Measurements from ENCODE around the gene CLIP2.

The CLIP2 gene

DNA sequence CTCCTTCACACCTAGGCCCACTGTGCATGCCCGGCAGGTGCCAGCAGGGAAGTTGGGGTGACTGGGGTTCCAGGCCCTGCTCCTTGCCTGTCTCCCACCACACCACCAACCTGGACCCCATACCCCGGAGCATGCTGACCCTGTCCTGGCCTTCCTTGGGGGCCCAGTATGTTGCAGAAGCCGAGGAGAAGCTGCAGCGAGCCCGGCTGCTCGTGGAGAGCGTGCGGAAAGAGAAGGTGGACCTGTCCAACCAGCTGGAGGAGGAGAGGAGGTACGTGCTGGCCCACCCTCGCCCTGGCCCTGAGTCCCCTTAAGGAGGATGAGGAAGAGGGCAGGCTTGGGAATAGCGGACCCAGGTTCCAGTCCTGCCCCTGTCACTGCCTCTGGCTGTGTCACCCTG is 70.8 kb downstream of the CLIP2 start:
- no peak for TF ChIP-seq CTCF (IDR thresholded peaks at IDR 0.05; ENCODE audit: control insufficient read depth, insufficient read depth, low read depth, low read length, missing control alignments)
- H3K4me3 ChIP-seq (ENCODE audit: control insufficient read depth, low read depth, low read length), result no peak overlapping the region

DNA sequence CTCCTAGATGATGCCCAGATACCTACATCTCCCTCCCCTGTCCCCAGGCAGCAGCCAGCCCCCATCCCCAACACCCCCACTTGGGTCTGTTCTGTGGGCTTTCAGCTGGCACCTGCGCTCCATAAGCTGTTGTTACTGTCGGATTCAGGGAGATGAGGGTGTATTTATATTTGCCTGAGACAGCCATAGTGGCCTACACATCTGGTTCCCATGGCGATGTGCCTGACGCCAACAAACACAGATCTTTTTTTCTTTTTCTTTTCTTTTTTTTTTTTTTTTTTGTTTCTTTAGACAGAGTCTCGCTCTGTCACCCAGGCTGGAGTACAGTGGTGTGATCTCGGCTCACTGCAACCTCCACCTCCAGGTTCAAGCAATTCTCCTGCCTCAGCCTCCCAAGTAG is 73.1 kb downstream of the CLIP2 start:
- DNase-seq (ENCODE audit: low read depth), result no peak
- TF ChIP-seq CTCF (IDR thresholded peaks at IDR 0.05; ENCODE audit: control insufficient read depth, insufficient read depth, low read depth, low read length, missing control alignments), result no peak
- no peak overlapping the region for H3K4me3 ChIP-seq (ENCODE audit: control insufficient read depth, low read depth, low read length)

More for the DNA sequence above, 70.8 kb downstream of the CLIP2 start:
- no peak for DNase-seq (ENCODE audit: low read depth)

DNA sequence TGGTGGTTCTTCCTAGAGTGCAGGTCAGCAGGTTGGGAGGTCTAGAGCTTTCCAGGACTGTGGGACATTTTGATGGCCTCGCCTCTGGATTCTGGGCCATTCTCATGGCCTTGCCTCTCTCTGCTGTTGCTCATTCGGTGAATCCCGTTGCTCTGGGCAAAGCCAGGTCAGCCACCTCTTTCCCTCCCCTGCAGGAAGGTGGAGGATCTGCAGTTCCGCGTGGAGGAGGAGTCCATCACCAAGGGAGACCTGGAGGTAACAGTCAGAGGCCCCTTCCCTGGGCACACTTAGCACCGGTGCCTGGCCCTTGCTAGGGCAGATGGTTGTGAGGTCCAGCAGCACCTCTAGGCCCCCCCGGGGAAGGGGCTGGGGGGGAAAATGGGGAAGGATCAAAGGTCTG is 74.9 kb downstream of the CLIP2 start:
- DNase-seq (ENCODE audit: low read depth), result no peak
- peak; percentile 19 for TF ChIP-seq CTCF (IDR thresholded peaks at IDR 0.05; ENCODE audit: control insufficient read depth, insufficient read depth, low read depth, low read length, missing control alignments)
- no peak overlapping the region for H3K4me3 ChIP-seq (ENCODE audit: control insufficient read depth, low read depth, low read length)

DNA sequence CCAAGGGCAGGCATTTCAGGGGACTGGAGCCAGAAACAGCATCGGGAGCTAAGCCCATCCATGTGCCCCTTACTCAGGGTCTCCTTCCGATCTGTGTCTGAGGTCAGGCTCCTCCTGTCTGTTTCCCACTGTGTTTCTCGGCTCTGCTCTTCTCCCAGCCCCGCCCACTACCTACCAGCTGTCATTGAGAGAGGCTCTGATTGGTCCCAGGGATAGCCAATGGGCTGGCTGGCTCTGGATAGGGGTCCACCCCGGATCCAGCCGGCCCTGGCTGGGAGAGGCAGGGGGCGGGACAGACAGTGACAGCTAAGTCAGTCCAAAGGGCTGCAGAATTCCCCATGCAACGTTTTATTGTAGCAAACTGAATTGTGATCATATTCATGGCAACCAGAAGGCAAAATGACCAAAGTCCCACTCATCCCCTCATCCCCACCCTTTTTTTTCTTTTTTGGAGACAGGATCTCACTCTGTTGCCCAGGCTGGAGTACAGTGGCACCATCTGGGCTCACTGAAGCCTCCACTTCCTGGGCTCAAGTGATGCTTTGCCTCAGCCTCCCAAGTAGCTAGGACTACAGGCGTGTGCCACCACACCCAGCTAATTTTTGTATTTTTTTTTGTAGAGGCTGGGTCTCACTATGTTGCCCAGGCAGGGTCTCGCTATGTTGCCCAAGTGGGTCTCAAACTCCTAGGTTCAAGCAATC is 76.3 kb downstream of the CLIP2 start:
- no peak for DNase-seq (ENCODE audit: low read depth)
- no peak for TF ChIP-seq CTCF (IDR thresholded peaks at IDR 0.05; ENCODE audit: control insufficient read depth, insufficient read depth, low read depth, low read length, missing control alignments)
- H3K4me3 ChIP-seq (ENCODE audit: control insufficient read depth, low read depth, low read length), result no peak overlapping the region

DNA sequence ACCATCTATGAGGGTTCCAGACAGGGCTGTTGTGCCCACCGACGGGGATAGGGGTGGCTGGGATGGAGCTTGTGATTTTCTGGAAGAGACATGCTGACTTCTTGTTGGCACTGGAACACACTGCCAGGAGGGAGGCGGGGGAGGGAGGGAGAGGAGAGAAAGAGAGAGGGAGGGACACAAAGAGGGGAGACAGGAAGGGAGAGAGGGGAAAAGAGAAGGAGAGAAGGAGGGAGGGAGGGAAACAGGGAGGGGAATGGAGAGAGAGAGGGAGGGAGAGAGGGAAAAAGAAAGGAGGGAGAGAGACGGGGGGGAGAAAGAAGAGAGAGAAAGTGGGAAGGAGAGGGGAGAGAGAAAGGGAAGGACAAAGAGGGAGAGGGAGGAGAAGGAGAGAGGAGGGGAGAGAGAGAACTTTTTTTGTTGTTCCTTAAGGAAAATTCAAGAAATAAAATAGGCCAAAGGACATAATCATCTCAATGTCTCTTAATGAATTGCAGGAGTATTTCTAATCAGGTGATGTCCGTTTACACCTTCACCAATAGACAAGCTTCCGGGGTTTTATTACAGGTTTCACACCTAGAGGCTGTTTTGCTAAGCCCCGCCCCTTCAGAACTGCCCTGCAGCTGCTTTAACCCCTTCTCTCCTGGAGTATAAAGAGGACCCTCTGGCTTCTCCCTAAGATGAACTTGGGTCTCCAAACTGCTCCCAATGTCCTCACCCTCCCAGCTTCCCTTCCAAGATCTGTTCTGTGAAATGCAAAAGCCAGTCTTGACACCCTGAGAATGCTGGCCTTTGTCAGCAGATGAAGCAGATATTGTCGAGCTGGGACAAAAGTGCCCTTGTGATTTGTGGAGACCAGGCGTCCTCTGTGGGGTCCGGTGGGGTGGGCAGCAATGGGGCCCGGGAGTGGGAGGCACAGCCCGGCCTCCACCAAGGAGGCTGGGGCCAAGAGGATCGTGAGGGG is 82.5 kb downstream of the CLIP2 start:
- H3K4me3 ChIP-seq (ENCODE audit: control insufficient read depth, low read depth, low read length), result no peak overlapping the region
- no peak for TF ChIP-seq CTCF (IDR thresholded peaks at IDR 0.05; ENCODE audit: control insufficient read depth, insufficient read depth, low read depth, low read length, missing control alignments)
- DNase-seq (ENCODE audit: low read depth), result no peak

DNA sequence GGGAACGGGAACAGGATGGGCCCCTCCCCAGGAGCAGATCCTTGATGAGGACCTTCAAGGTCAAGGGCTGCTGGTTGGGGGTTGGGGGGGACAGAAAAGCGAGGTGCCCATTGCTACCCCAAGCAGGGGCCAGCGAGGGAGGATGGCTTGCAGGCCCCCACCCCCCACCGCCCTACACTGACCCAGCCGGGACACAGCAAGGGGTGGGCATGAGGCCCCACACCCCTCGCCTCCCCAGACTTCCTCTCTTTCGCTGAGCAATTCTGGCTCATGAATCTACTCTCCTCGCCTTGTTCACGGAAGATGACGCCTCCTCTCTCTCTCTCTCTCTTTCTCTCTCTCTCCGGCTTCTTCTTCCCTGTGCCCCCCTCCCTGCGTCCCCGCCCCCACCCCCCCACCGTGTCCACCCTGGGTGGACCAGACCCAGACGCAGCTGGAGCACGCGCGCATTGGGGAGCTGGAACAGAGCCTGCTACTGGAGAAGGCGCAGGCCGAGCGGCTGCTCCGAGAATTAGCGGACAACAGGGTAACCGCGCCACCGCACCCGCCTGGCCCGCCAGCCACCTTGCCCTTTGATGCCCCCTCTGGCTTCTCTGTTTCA is 83.4 kb downstream of the CLIP2 start:
- DNase-seq (ENCODE audit: low read depth), result no peak
- H3K4me3 ChIP-seq (ENCODE audit: control insufficient read depth, low read depth, low read length), result no peak overlapping the region
- no peak for TF ChIP-seq CTCF (IDR thresholded peaks at IDR 0.05; ENCODE audit: control insufficient read depth, insufficient read depth, low read depth, low read length, missing control alignments)

Measured in AG09309 (cell line).